HG03045 (cell line): Measurements from ENCODE around the gene G0S2.

Experiments used
- ATAC-seq: cut with Tn5 transposase; IDR thresholded peaks from one replicate; pipeline ENCODE4 v1.9.1; 2021; ENCODE audit warnings: mild to moderate bottlenecking, moderate library complexity; ENCODE audit not compliant: unreplicated experiment

The G0S2 gene

GRCh38 chr1:209714338-209714737 lies 39.1 kb downstream of the G0S2 start:
- ATAC-seq, result no peak

- ATAC-seq, result no peak
These were observed 40.1 kb downstream of the G0S2 start for GRCh38 chr1:209715314-209715713.

- ATAC-seq, result no peak
These were observed 42.6 kb downstream of the G0S2 start for GRCh38 chr1:209717818-209718217.

DNA sequence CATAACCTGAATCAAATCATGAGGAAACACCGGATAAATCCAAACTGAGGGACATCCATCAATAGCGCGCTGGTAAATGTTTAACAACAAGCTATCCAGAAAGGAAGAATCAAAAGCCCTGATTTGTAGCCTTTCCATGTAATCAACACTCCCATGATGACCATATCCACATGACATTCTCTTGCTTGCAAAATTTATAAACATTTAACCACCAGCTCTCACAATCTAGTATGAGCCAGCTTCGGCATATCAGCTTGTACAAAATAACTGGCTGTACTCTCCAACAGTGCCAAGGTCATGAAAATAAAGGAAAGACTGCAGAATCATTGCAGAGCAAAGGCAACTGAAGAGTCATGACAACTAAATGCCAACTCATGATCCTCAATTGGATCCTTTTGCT lies 45.1 kb downstream of the G0S2 start:
- no peak for ATAC-seq

DNA sequence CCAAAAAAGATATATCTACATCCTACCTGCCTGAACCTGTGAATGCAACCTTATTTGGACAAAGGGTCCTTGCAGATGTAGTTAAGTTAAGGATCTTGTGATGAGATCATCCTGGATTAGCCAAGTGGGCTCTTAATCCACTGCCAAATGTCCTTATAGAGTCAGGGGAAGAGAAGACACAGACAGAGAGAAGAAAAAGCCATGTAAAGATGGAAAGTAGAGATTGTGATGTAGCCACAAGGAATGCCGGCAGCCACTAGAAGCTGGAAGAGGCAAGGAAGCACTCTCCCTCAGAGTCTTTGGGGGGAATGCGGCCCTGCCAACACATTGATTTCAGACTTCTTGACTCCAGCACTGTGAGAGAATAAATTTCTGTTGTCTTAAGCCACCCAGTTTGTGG lies 45.6 kb downstream of the G0S2 start:
- no peak for ATAC-seq

- ATAC-seq, result no peak
These were observed 46.1 kb downstream of the G0S2 start for GRCh38 chr1:209721323-209721722.

DNA sequence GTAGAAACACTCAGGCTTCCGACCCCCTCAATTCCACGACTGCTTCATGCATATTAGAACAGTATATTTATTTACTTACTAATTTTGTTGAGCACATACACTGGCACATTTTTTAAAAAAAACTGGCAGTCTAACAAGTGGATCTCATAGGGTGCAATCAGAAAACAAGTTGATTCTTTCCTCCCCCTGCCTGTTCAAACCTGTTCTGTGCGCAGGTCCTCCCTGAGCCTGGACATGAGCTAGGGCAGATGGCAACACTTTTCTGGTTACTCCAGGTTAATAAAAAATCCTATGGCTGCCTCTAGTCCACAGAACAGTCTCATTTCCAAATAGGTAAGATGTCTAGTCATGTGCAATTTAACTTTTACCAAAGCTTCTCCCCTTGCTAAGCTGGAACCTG lies 48.1 kb downstream of the G0S2 start:
- no peak for ATAC-seq

- peak; percentile 76 for ATAC-seq
These were observed 48.8 kb downstream of the G0S2 start for GRCh38 chr1:209723756-209724693.
